PFSK-1 (cell line): ENCODE measurements around the gene MEG3.

Source experiments
- FOXP2 ChIP-seq: optimal IDR thresholded peaks from 2 replicates; pipeline ENCODE3; 2011; ENCODE audit warnings: borderline replicate concordance, control low read depth, inconsistent platforms; ENCODE audit not compliant: insufficient read depth; ENCODE audit errors: extremely low read length, extremely low read depth
- POLR2AphosphoS5 ChIP-seq: IDR thresholded peaks from 2 replicates; pipeline ENCODE4 v1.6.1; 2012; ENCODE audit warnings: low read depth, mild to moderate bottlenecking, control low read depth, low read length, moderate library complexity
- REST ChIP-seq, 2 experiments: IDR thresholded peaks; 2 replicates each; pipeline versions ENCODE4 v1.6.1 to v1.8.0; 2011 to 2012; ENCODE audit warnings: low read depth in 2 of 2, low read length in 2 of 2, control low read depth in 1 of 2, inconsistent platforms in 1 of 2, mild to moderate bottlenecking in 1 of 2, moderate library complexity in 1 of 2; ENCODE audit not compliant: insufficient read depth in 1 of 2
- SIN3A ChIP-seq: IDR thresholded peaks from 2 replicates; pipeline ENCODE4 v1.6.1; 2012; ENCODE audit warnings: mild to moderate bottlenecking, low read length, moderate library complexity, borderline replicate concordance; ENCODE audit not compliant: insufficient read depth
- TAF1 ChIP-seq: IDR thresholded peaks from 2 replicates; pipeline ENCODE4 v1.6.1; 2012; ENCODE audit warnings: low read length, control low read depth, borderline replicate concordance; ENCODE audit not compliant: insufficient read depth

- TF ChIP-seq SIN3A, result no peak
- no peak for TF ChIP-seq POLR2AphosphoS5
- TF ChIP-seq TAF1, result no peak
- TF ChIP-seq REST (IDR thresholded peaks at IDR 0.05; ENCODE audit: insufficient read depth in 1 of 2, low read depth in 2 of 2, low read length in 2 of 2), result no peak
- no peak for TF ChIP-seq FOXP2
Measured at GRCh38 chr14:100836941-100837804, 11.3 kb downstream of the MEG3 start.
